GM13977 (cell line): ENCODE measurements around the gene PIK3IP1.

ENCODE experiments used
- DNase-seq: peaks from one replicate; pipeline ENCODE4 v3.0.0; 2012; ENCODE audit warnings: low spot score
- CTCF ChIP-seq: IDR thresholded peaks from 2 replicates; pipeline ENCODE4 v1.5.1; 2012; ENCODE audit warnings: mild to moderate bottlenecking, control low read depth; ENCODE audit not compliant: insufficient read depth; ENCODE audit errors: extremely low read depth, missing control alignments
- in situ Hi-C: fragments of 300-500 bp; cut with MboI; formaldehyde crosslinking; loops from one replicate; pipeline ENCODE4 v1.12.0; 2022; ENCODE audit warnings: low sequenced_read_pairs, low pct_unique_long_range_greater_than_20kb, mixed read lengths, inconsistent platforms; ENCODE audit not compliant: unreplicated experiment

Gene PIK3IP1

GRCh38 chr22:31295831-31296657 lies 3.8 kb upstream of the PIK3IP1 start:
- no peak for TF ChIP-seq CTCF
- no peak for DNase-seq
- in situ Hi-C loops: no loop called here

DNA sequence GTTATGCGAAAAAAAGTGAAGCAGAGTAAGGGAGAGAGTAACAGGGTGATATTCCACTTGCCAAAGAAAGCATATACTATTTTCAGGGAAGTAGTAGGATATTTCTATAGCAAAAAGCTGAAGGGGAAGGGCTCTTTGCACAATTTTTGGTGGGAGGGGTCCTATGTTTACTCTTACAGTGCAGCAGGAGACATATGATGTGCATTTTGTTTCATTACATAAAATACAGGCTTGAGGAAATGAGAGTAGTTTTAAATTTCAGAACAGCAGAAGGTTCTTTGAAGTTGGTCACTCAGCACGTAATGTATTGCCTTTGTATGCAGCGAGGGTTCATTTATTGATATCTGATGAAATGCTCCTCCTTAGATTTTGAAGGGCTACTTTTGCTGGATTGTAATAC lies 3.1 kb upstream of the PIK3IP1 start:
- no peak for DNase-seq
- in situ Hi-C loops: no loop called here
- TF ChIP-seq CTCF: no peak

GRCh38 chr22:31291481-31292235 lies 630 bp downstream of the PIK3IP1 start:
- in situ Hi-C loops: no loop called here
- TF ChIP-seq CTCF: no peak
- DNase-seq: no peak

- in situ Hi-C loops: no loop called here
- TF ChIP-seq CTCF: no peak
- peak; percentile 95 for DNase-seq
Measured at GRCh38 chr22:31290494-31291471, 1.5 kb downstream of the PIK3IP1 start.

GRCh38 chr22:31289344-31289743 lies 2.9 kb downstream of the PIK3IP1 start:
- TF ChIP-seq CTCF: no peak
- no peak for DNase-seq
- in situ Hi-C loops: no loop called here

DNA sequence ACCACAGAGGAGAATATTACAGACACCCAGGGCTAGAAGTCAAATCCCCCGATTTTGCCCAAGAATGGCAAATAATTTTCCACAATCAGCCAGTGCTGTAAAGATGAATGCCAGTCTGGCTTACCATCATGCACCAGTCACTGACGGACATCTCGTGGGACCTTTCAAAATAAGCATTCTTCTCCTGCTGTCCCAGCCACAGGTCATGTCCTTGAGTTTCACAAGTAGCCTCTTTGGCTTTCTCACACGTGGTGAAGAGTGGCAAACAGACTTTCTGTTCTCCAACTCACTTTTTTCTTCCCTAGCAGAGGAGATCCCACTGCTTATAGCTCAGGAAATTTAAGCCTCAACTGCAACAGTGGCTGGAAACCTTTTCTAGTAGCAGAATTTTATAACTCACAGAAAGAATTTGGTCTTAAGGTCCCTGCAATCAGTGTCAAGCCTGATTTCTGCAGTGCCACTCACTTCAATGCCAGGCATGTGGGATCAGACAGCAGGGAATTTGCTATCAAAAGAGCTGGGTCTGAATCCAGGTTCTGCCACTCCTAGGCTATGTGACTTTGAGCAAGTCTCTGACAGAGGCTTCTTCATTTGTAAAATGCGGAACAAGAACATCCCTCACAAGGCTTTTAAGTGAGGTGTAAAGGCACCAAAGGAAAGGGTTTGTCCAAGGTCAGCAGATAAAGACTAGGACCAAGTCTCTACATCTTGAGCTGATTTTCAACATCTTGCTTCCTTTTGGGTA lies 3.6 kb downstream of the PIK3IP1 start:
- in situ Hi-C loops: no loop called here
- TF ChIP-seq CTCF: no peak
- DNase-seq: no peak
